ENCODE results near the gene RUNX2. TPM values are rescaled to one million over a fixed set of nuclear protein-coding genes. Genes with fewer than 3 reads are reported as not detected.

Gene RUNX2
- total and polyA plus RNA-seq, 10 of the 15 experiments (the other 5 are each of a cell fraction or from before 2014, with no cell fraction given): 0.01 to 0.77 (median 0.15) TPM; not detected in 3

GRCh38 chr6:45457141-45457540 lies 129.0 kb downstream of the RUNX2 start:
- Histone ChIP-seq H3K9me3 (replicated peaks; ENCODE audit: control insufficient read depth, insufficient read depth, low read length) (no peaks in the 10 kb centered on the region), H3K4me1 (ENCODE audit: control insufficient read depth, insufficient read depth, low read length) (no peaks in the 10 kb centered on the region), H3K27me3 (replicated peaks in 1 of 2; ENCODE audit: control insufficient read depth in 2 of 2, insufficient read depth in 2 of 2, low read length in 1 of 2) (no peaks in the 10 kb centered on the region), H3K9ac (ENCODE audit: control insufficient read depth, insufficient read depth, low read length) (no peak overlapping the region), H3K36me3 (ENCODE audit: control insufficient read depth in 2 of 2, insufficient read depth in 2 of 2, low read length in 1 of 2) (no peaks in the 10 kb centered on the region), H3K79me2 (ENCODE audit: control insufficient read depth, insufficient read depth, low read length) (no peaks in the 10 kb centered on the region), H4K20me1 (ENCODE audit: control insufficient read depth, insufficient read depth) (no peaks in the 10 kb centered on the region), H3K4me2 (ENCODE audit: control insufficient read depth, insufficient read depth) (no peak overlapping the region), H2AFZ (ENCODE audit: control insufficient read depth, low read depth, low read length) (no peak overlapping the region), H3K27ac (ENCODE audit: control insufficient read depth, insufficient read depth) (no peak overlapping the region), H3K4me3 (no peak overlapping the region)
- ChIA-PET RAD21 (ENCODE audit: unreplicated experiment) (interaction anchor here (0.6 kb wide), 1 partner anchor 226 kb away, joined by 3 read pairs; no protein-coding TSS in a partner anchor), CTCF (no interaction called here), SMC1A (ENCODE audit: uncharacterized antibody, unreplicated experiment) (interaction anchor here (1.1 kb wide), 1 partner anchor 8 kb away, joined by 3 read pairs; no protein-coding TSS in a partner anchor), POLR2A (no interaction called here)
- DNase-seq (ENCODE audit: low read depth, low spot score) (no peak), FAIRE-seq (no peak), ATAC-seq (no peak)
- in situ Hi-C loops (cut with MboI) (no loop called here), intact Hi-C loops (cut with micrococcal nuclease; ENCODE audit: unreplicated experiment) (no loop called here)
- TF ChIP-seq BMI1 (IDR thresholded peaks at IDR 0.05; ENCODE audit: borderline replicate concordance) (no peak), BHLHE40 (IDR thresholded peaks at IDR 0.05; ENCODE audit: borderline replicate concordance in 1 of 2, low read depth in 2 of 2, low read length in 1 of 2) (no peak), KLF5 (IDR thresholded peaks at IDR 0.05; ENCODE audit: partially characterized antibody) (no peak), EED (IDR thresholded peaks at IDR 0.05; ENCODE audit: low read depth) (no peak), TCF3 (IDR thresholded peaks at IDR 0.05; ENCODE audit: borderline replicate concordance, insufficient read depth, low read depth, low read length) (no peak), MLLT1 (IDR thresholded peaks at IDR 0.05) (no peak), ESRRA (IDR thresholded peaks at IDR 0.05; ENCODE audit: low read length) (no peak), ZNF274 (IDR thresholded peaks at IDR 0.05; ENCODE audit: insufficient read depth, insufficient read length) (no peak), FOXK2 (IDR thresholded peaks at IDR 0.05) (no peak), TBL1XR1 (IDR thresholded peaks at IDR 0.05; ENCODE audit: low read depth, low read length) (no peak)
- TF ChIP-seq, protein P1, sequence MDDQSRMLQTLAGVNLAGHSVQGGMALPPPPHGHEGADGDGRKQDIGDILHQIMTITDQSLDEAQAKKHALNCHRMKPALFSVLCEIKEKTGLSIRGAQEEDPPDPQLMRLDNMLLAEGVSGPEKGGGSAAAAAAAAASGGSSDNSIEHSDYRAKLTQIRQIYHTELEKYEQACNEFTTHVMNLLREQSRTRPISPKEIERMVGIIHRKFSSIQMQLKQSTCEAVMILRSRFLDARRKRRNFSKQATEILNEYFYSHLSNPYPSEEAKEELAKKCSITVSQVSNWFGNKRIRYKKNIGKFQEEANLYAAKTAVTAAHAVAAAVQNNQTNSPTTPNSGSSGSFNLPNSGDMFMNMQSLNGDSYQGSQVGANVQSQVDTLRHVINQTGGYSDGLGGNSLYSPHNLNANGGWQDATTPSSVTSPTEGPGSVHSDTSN (IDR thresholded peaks at IDR 0.05; ENCODE audit: insufficient replicate concordance, low read depth, low read length): no peak
- TF ChIP-seq, protein P2, sequence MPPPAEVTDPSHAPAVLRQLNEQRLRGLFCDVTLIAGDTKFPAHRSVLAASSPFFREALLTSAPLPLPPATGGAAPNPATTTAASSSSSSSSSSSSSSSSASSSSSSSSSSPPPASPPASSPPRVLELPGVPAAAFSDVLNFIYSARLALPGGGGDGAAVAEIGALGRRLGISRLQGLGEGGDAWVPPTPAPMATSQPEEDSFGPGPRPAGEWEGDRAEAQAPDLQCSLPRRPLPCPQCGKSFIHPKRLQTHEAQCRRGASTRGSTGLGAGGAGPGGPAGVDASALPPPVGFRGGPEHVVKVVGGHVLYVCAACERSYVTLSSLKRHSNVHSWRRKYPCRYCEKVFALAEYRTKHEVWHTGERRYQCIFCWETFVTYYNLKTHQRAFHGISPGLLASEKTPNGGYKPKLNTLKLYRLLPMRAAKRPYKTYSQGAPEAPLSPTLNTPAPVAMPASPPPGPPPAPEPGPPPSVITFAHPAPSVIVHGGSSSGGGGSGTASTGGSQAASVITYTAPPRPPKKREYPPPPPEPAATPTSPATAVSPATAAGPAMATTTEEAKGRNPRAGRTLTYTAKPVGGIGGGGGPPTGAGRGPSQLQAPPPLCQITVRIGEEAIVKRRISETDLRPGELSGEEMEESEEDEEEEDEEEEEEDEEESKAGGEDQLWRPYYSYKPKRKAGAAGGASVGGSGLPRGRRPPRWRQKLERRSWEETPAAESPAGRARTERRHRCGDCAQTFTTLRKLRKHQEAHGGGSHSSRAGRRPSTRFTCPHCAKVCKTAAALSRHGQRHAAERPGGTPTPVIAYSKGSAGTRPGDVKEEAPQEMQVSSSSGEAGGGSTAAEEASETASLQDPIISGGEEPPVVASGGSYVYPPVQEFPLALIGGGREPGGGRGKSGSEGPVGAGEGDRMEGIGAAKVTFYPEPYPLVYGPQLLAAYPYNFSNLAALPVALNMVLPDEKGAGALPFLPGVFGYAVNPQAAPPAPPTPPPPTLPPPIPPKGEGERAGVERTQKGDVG (CRISPR knock-in tag; IDR thresholded peaks at IDR 0.05): no peak
- BruUV-seq (replicated peaks): no TSS peak
